ENCODE data around the gene CCDC158.

The CCDC158 gene

DNA sequence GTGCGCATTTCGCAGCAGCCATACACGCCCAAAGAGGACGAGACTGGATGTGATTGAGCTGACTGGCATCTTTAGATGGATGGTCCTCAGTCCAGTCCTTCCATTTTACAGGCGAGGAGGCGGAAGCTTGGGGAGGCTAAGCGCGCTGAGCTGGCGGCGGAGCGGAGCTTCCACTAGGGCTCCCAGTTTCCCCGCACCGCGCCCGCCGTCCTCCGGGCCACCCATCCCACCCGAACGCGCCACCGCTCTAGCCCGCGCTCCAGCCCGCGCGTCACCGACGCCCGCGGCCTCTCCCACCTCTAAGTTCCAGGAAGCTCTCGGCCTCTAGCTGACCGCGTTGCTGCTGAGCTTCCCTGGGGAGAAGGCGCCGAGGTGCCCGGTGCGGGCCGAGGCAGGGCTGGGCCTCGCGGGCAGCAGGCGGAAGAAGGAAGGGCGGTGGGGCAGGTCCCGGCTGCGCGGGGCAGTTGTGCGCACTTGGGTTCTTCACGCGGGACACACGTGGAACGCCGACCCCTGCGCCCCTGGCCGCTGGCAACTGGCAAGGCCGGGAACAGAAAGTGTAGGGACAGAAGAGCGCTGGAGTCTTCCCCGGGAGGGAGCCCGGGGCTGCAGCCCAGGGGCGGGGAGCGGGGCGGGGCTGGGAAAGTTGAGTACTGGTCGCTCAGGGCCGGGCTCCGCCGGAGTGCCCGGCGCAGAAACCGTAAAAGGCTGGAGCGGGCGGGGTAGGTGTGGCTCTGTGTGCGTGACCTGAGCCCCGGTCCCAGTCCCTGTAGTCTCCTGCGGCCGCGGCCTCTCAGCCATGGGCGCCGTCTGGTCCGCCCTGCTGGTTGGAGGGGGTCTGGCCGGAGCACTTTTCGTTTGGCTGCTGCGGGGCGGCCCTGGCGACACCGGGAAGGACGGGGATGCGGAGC lies 114.7 kb downstream of the CCDC158 start, which contains the start of gene STBD1:
Gene STBD1, plus strand, starts transcription at position 763 of the 911 bp plus-strand sequence. Its CDS starts 37 bp downstream, at position 800.
- TF ChIP-seq, protein P1, sequence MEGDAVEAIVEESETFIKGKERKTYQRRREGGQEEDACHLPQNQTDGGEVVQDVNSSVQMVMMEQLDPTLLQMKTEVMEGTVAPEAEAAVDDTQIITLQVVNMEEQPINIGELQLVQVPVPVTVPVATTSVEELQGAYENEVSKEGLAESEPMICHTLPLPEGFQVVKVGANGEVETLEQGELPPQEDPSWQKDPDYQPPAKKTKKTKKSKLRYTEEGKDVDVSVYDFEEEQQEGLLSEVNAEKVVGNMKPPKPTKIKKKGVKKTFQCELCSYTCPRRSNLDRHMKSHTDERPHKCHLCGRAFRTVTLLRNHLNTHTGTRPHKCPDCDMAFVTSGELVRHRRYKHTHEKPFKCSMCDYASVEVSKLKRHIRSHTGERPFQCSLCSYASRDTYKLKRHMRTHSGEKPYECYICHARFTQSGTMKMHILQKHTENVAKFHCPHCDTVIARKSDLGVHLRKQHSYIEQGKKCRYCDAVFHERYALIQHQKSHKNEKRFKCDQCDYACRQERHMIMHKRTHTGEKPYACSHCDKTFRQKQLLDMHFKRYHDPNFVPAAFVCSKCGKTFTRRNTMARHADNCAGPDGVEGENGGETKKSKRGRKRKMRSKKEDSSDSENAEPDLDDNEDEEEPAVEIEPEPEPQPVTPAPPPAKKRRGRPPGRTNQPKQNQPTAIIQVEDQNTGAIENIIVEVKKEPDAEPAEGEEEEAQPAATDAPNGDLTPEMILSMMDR (IDR thresholded peaks at IDR 0.05; ENCODE audit: insufficient read depth, low read length, poor library complexity, severe bottlenecking) = no peak
- TF ChIP-seq EZH2phosphoT487 (conservative IDR thresholded peaks at IDR 0.05; ENCODE audit: low read length) = no peak
- no peak within 1 kb of the TSS for H2AFZ ChIP-seq (ENCODE audit: low read depth, low read length, severe bottlenecking)
- H3K27me3 ChIP-seq (ENCODE audit: low read length) = no peaks in the 10 kb centered on the region
- H3K79me2 ChIP-seq (ENCODE audit: insufficient read depth, low read length) = no peaks in the 10 kb centered on the region
- H3K9me2 ChIP-seq (replicated peaks; ENCODE audit: insufficient read depth, low read length) = no peaks in the 10 kb centered on the region
- no peak within 1 kb of the TSS for H3K4me2 ChIP-seq (ENCODE audit: low read depth, low read length, poor library complexity, severe bottlenecking)
- no peak within 1 kb of the TSS for H3K4me3 ChIP-seq (ENCODE audit: insufficient read depth, low read length, poor library complexity, severe bottlenecking)
- H3K36me3 ChIP-seq (ENCODE audit: low read length) = no peaks in the 10 kb centered on the region
- no peak within 1 kb of the TSS for H3K27ac ChIP-seq (ENCODE audit: low read depth, low read length)
- no peaks in the 10 kb centered on the region for H3F3A ChIP-seq (ENCODE audit: insufficient read depth)
- H3K9ac ChIP-seq (ENCODE audit: low read length) = no peak within 1 kb of the TSS
- no peaks in the 10 kb centered on the region for H3K9me3 ChIP-seq (ENCODE audit: insufficient read depth, low read length)
- no peaks in the 10 kb centered on the region for H4K20me1 ChIP-seq (ENCODE audit: low read depth, low read length)

DNA sequence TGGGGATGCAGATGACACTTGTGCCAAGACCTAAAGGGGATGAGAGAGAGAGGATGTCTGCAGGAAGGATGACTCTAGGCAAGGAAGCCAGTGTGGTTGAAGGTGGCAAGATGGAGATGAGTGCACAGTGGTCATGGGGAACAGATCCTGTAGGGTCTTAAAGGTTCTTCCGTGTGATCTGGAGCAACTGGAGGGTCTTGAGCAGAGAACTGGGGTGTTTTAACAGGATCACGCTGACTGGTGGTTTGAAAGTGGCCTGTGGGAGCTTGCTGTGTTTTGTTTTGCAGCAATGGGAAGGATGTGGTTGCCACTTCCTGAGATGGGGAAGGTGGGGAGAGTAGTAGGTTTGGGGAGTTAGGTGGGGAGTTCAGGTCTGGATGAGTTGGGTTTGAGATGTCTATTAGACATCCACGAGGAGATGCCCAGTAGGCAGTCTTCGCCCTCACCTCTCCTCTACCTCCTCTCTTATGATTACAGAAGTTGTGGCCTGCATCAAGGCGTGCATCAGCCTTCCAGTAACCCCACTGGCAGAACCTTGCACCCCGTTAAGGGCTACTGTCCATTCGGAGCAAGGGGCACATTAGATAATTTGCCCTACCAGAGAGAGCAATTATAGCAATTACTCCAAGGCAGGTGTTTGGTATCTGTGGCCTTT lies 115.8 kb downstream of the CCDC158 start:
- H3K9me3 ChIP-seq (ENCODE audit: insufficient read depth, low read length) = no peaks in the 10 kb centered on the region
- H3K27ac ChIP-seq (ENCODE audit: low read depth, low read length) = no peak overlapping the region
- no peak for TF ChIP-seq EZH2phosphoT487 (conservative IDR thresholded peaks at IDR 0.05; ENCODE audit: low read length)
- TF ChIP-seq, protein P1 (IDR thresholded peaks at IDR 0.05; ENCODE audit: insufficient read depth, low read length, poor library complexity, severe bottlenecking) = no peak
- no peaks in the 10 kb centered on the region for H3F3A ChIP-seq (ENCODE audit: insufficient read depth)
- no peaks in the 10 kb centered on the region for H4K20me1 ChIP-seq (ENCODE audit: low read depth, low read length)
- H3K4me3 ChIP-seq (ENCODE audit: insufficient read depth, low read length, poor library complexity, severe bottlenecking) = no peak overlapping the region
- no peaks in the 10 kb centered on the region for H3K9me2 ChIP-seq (replicated peaks; ENCODE audit: insufficient read depth, low read length)
- no peaks in the 10 kb centered on the region for H3K79me2 ChIP-seq (ENCODE audit: insufficient read depth, low read length)
- no peaks in the 10 kb centered on the region for H3K27me3 ChIP-seq (ENCODE audit: low read length)
- no peak overlapping the region for H3K9ac ChIP-seq (ENCODE audit: low read length)
- no peak overlapping the region for H2AFZ ChIP-seq (ENCODE audit: low read depth, low read length, severe bottlenecking)
- no peak overlapping the region for H3K4me2 ChIP-seq (ENCODE audit: low read depth, low read length, poor library complexity, severe bottlenecking)
- no peaks in the 10 kb centered on the region for H3K36me3 ChIP-seq (ENCODE audit: low read length)

DNA sequence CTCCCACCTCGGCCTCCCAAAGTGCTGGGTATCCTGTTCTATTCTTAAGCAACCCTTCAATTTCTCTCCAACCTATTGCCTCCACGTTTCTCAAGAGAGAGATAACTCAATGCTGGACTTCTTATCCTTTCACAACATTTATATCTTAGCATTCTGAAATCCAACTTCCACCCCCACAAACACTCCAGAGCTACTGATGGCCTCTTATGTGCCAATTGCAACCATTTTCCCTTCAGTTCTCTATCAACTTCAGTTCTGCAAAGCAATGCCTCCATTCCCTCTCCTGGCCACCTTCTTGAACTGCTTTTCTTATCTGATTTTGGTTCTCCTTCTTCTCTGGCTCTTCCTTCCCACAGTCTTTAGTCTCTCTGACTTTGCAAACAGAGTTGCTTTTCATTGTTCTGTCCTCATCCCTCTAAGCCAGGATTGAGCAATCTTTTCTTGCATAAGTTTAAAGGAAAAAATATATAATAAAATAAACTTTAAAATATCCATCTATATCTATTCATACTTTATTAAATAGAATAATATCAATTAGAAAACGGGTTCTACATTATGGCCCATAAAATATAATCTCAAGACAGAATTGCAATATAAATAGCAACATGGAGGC lies 118.0 kb downstream of the CCDC158 start:
- Histone ChIP-seq H3K4me2 (ENCODE audit: low read depth, low read length, poor library complexity, severe bottlenecking) (no peak overlapping the region), H3K27me3 (ENCODE audit: low read length) (no peaks in the 10 kb centered on the region), H3K9ac (ENCODE audit: low read length) (no peak overlapping the region), H3K9me3 (ENCODE audit: insufficient read depth, low read length) (no peaks in the 10 kb centered on the region), H3K27ac (ENCODE audit: low read depth, low read length) (no peak overlapping the region), H3F3A (ENCODE audit: insufficient read depth) (no peaks in the 10 kb centered on the region), H4K20me1 (ENCODE audit: low read depth, low read length) (no peaks in the 10 kb centered on the region), H2AFZ (ENCODE audit: low read depth, low read length, severe bottlenecking) (no peak overlapping the region), H3K36me3 (ENCODE audit: low read length) (no peaks in the 10 kb centered on the region), H3K9me2 (replicated peaks; ENCODE audit: insufficient read depth, low read length) (no peaks in the 10 kb centered on the region), H3K4me3 (ENCODE audit: insufficient read depth, low read length, poor library complexity, severe bottlenecking) (no peak overlapping the region), H3K79me2 (ENCODE audit: insufficient read depth, low read length) (no peaks in the 10 kb centered on the region)
- TF ChIP-seq, protein P1 (IDR thresholded peaks at IDR 0.05; ENCODE audit: insufficient read depth, low read length, poor library complexity, severe bottlenecking) = no peak
- TF ChIP-seq EZH2phosphoT487 (conservative IDR thresholded peaks at IDR 0.05; ENCODE audit: low read length) = no peak
